GM12878 (cell line): ENCODE measurements around the gene SPINK6. TPM values are rescaled to one million over a fixed set of nuclear protein-coding genes. Genes with fewer than 3 reads are reported as not detected.

Experiments
- ATAC-seq: fragments of 200-7000 bp; cut with Tn5 transposase; 3 replicates; pipeline ENCODE4 v1.9.1; 2020; ENCODE audit warnings: mild to moderate bottlenecking, moderate library complexity
- BruUV-seq: library from RNA; stranded (reverse); fragments of 400-500 nt; replicated peaks from 2 replicates; lab custom pipeline; 2021; lab: Mats Ljungman, UMichigan
- CTCF ChIA-PET: fragments of 300-600 bp; sonication (Branson Sonifier 250); formaldehyde crosslinking; extraction: SDS; loops from one replicate; lab custom pipeline; 2021; ENCODE audit warnings: inconsistent platforms; lab: Yijun Ruan, JAX
- POLR2A ChIA-PET: fragments of 350-600 bp; formaldehyde crosslinking; extraction: SDS; loops from one replicate; lab custom pipeline; 2021; ENCODE audit warnings: inconsistent platforms; lab: Charles Lee
- RAD21 ChIA-PET: fragments of 300-600 bp; sonication (Branson Sonifier 250); formaldehyde crosslinking; loops from one replicate; lab custom pipeline; 2023; ENCODE audit warnings: antibody characterized with exemption; ENCODE audit not compliant: unreplicated experiment; lab: Charles Lee
- SMC1A ChIA-PET: fragments of 300-600 bp; sonication (Branson Sonifier 250); formaldehyde crosslinking; loops from one replicate; lab custom pipeline; 2023; ENCODE audit not compliant: unreplicated experiment, uncharacterized antibody; lab: Charles Lee
- DNase-seq: peaks from one replicate; pipeline ENCODE4 v3.0.0-alpha.2; 2011; ENCODE audit warnings: low read depth, low spot score
- FAIRE-seq: peaks from 3 replicates; lab custom pipeline; 2011; peaks lifted over from hg19 to GRCh38; lab: Jason Lieb, UNC
- H2AFZ ChIP-seq: 2 replicates; pipeline ENCODE4 v1.6.0; 2011; ENCODE audit warnings: low read depth, low read length, control low read depth; ENCODE audit not compliant: control insufficient read depth
- H3K27ac ChIP-seq: 2 replicates; pipeline ENCODE4 v1.5.1; 2011; ENCODE audit warnings: control low read depth; ENCODE audit not compliant: control insufficient read depth, insufficient read depth
- H3K27me3 ChIP-seq, 2 experiments: replicated peaks in 1 of 2; 2 replicates each; pipeline versions ENCODE4 v1.6.0 to v1.6.1; 2011; ENCODE audit warnings: low read length in 1 of 2; ENCODE audit not compliant: control insufficient read depth in 2 of 2, insufficient read depth in 2 of 2
- H3K36me3 ChIP-seq, 2 experiments: 2 replicates each; pipeline ENCODE4 v1.5.1; 2011; ENCODE audit warnings: low read length in 1 of 2; ENCODE audit not compliant: control insufficient read depth in 2 of 2, insufficient read depth in 2 of 2
- H3K4me1 ChIP-seq: 2 replicates; pipeline ENCODE4 v1.6.1; 2011; ENCODE audit warnings: mild to moderate bottlenecking, low read length, moderate library complexity, mixed read lengths; ENCODE audit not compliant: control insufficient read depth, insufficient read depth
- H3K4me2 ChIP-seq: 2 replicates; pipeline ENCODE4 v1.6.0; 2011; ENCODE audit warnings: control low read depth; ENCODE audit not compliant: control insufficient read depth, insufficient read depth
- H3K4me3 ChIP-seq: fragments of 200-600 bp; sonication (generic); 2 replicates; pipeline ENCODE4 v1.5.1; 2016
- H3K79me2 ChIP-seq: 2 replicates; pipeline ENCODE4 v1.6.0; 2011; ENCODE audit warnings: low read length; ENCODE audit not compliant: control insufficient read depth, insufficient read depth
- H3K9ac ChIP-seq: 2 replicates; pipeline ENCODE4 v1.8.0; 2011; ENCODE audit warnings: low read length, control low read depth, mixed read lengths; ENCODE audit not compliant: control insufficient read depth, insufficient read depth
- H3K9me3 ChIP-seq: replicated peaks from 3 replicates; pipeline ENCODE4 v1.5.1; 2011; ENCODE audit warnings: mild to moderate bottlenecking, low read length; ENCODE audit not compliant: control insufficient read depth, insufficient read depth
- H4K20me1 ChIP-seq: 2 replicates; pipeline ENCODE4 v1.6.0; 2011; ENCODE audit not compliant: control insufficient read depth, insufficient read depth
- NR2C2 ChIP-seq: IDR thresholded peaks from 2 replicates; pipeline ENCODE4 v1.6.1; 2011; ENCODE audit warnings: borderline replicate concordance, low read depth; ENCODE audit not compliant: control insufficient read depth, insufficient read length
- RCOR1 ChIP-seq: conservative IDR thresholded peaks from 2 replicates; pipeline ENCODE4 v1.6.1; 2012; ENCODE audit warnings: low read depth, low read length, improper control_type of control experiment
- RFX5 ChIP-seq: IDR thresholded peaks from 2 replicates; pipeline ENCODE4 v1.6.1; 2011; ENCODE audit warnings: low read depth, low read length, improper control_type of control experiment
- SKIL ChIP-seq: fragments of 450-650 bp; IDR thresholded peaks from 2 replicates; pipeline ENCODE4 v1.6.1; 2017; ENCODE audit warnings: mild to moderate bottlenecking, low read depth, inconsistent platforms; ENCODE audit not compliant: poor library complexity, severe bottlenecking
- ZBTB33 ChIP-seq: fragments of 450-650 bp; IDR thresholded peaks from 2 replicates; pipeline ENCODE4 v1.6.1; 2017; ENCODE audit warnings: mild to moderate bottlenecking
- ZNF622 ChIP-seq: fragments of 450-650 bp; IDR thresholded peaks from 2 replicates; pipeline ENCODE4 v1.6.1; 2017; ENCODE audit warnings: mild to moderate bottlenecking, inconsistent platforms
- WGBS: methylation state at CpG from one replicate; pipeline ENCODE4 v1.1.6; 2016; ENCODE audit warnings: low lambda C conversion rate; ENCODE audit not compliant: insufficient replicate concordance, insufficient coverage; ENCODE audit errors: missing lambda C conversion rate; 5-methylcytosine and 5-hydroxymethylcytosine counted together
- in situ Hi-C: fragments of 300-500 bp; cut with MboI; formaldehyde crosslinking; loops from 9 replicates; pipeline ENCODE4 v1.14.3; 2018; ENCODE audit warnings: mixed read lengths
- intact Hi-C: fragments of 100-400 bp; cut with micrococcal nuclease; formaldehyde crosslinking; loops from one replicate; pipeline ENCODE4 v1.14.2; 2022; ENCODE audit not compliant: unreplicated experiment
- polyA plus RNA-seq, 11 experiments: library from polyadenylated mRNA; depleted of rRNA in 4 of 11; unstranded in 6 of 11; stranded (reverse) in 5 of 11; fragments of >200 nt; fragmentation: Nextera tagmentation in 4 of 11; fragmentation: Illumina TruSeq in 1 of 11; extraction: Ambion mirVana in 4 of 11; extraction: Trizol in 1 of 11; gene quantifications; 1 replicate in 1 of 11; 2 replicates in 10 of 11; pipeline versions ENCODE4 v1.2.1 to v1.2.3, GENCODE V29; 2011 to 2016; ENCODE audit warnings: inconsistent platforms in 2 of 11, missing spikeins in 2 of 11, low read depth in 1 of 11
- total RNA-seq, 4 experiments: library from RNA; depleted of rRNA in 3 of 4; stranded (reverse); fragments of >200 nt in 3 of 4; fragmentation: Illumina TruSeq in 1 of 4; extraction: Trizol in 1 of 4; gene quantifications; 2 replicates each; pipeline versions ENCODE4 v1.2.1 to v1.2.3, GENCODE V29; 2013 to 2021
- TF ChIP-seq, protein P1 (sequence below): IDR thresholded peaks from 2 replicates; pipeline ENCODE4 v1.6.1; 2012; ENCODE audit warnings: improper control_type of control experiment, low read depth, low read length; ENCODE audit not compliant: insufficient replicate concordance

The SPINK6 gene
- total and polyA plus RNA-seq, 10 of the 15 experiments (the other 5 are each of a cell fraction or from before 2014, with no cell fraction given) = not detected

- H4K20me1 ChIP-seq = no peaks in the 10 kb centered on the region
- SMC1A ChIA-PET = interaction anchor here (0.5 kb wide), 1 partner anchor 287 kb away, joined by 3 read pairs; no protein-coding TSS in a partner anchor
- no peak overlapping the region for H3K4me3 ChIP-seq
- intact Hi-C loops (loop anchor here (10.0 kb wide), 1 partner anchor 282 kb away; no protein-coding TSS in a partner anchor), in situ Hi-C loops (no loop called here)
- WGBS = 0% methylated on average over 2 of the region's 2 CpGs
- RAD21 ChIA-PET = no interaction called here
- H3K9me3 ChIP-seq = no peaks in the 10 kb centered on the region
- TF ChIP-seq ZNF622 (no peak), SKIL (no peak), ZBTB33 (no peak), RCOR1 (no peak), RFX5 (no peak), NR2C2 (no peak)
- TF ChIP-seq, protein P1, sequence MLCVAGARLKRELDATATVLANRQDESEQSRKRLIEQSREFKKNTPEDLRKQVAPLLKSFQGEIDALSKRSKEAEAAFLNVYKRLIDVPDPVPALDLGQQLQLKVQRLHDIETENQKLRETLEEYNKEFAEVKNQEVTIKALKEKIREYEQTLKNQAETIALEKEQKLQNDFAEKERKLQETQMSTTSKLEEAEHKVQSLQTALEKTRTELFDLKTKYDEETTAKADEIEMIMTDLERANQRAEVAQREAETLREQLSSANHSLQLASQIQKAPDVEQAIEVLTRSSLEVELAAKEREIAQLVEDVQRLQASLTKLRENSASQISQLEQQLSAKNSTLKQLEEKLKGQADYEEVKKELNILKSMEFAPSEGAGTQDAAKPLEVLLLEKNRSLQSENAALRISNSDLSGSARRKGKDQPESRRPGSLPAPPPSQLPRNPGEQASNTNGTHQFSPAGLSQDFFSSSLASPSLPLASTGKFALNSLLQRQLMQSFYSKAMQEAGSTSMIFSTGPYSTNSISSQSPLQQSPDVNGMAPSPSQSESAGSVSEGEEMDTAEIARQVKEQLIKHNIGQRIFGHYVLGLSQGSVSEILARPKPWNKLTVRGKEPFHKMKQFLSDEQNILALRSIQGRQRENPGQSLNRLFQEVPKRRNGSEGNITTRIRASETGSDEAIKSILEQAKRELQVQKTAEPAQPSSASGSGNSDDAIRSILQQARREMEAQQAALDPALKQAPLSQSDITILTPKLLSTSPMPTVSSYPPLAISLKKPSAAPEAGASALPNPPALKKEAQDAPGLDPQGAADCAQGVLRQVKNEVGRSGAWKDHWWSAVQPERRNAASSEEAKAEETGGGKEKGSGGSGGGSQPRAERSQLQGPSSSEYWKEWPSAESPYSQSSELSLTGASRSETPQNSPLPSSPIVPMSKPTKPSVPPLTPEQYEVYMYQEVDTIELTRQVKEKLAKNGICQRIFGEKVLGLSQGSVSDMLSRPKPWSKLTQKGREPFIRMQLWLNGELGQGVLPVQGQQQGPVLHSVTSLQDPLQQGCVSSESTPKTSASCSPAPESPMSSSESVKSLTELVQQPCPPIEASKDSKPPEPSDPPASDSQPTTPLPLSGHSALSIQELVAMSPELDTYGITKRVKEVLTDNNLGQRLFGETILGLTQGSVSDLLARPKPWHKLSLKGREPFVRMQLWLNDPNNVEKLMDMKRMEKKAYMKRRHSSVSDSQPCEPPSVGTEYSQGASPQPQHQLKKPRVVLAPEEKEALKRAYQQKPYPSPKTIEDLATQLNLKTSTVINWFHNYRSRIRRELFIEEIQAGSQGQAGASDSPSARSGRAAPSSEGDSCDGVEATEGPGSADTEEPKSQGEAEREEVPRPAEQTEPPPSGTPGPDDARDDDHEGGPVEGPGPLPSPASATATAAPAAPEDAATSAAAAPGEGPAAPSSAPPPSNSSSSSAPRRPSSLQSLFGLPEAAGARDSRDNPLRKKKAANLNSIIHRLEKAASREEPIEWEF = no peak
- H2AFZ ChIP-seq = no peak overlapping the region
- CTCF ChIA-PET = no interaction called here
- no peaks in the 10 kb centered on the region for H3K4me1 ChIP-seq
- no peak for ATAC-seq
- DNase-seq = no peak
- H3K79me2 ChIP-seq = no peaks in the 10 kb centered on the region
- H3K36me3 ChIP-seq = no peaks in the 10 kb centered on the region
- BruUV-seq = no TSS peak
- H3K9ac ChIP-seq = no peak overlapping the region
- no peaks in the 10 kb centered on the region for H3K27me3 ChIP-seq
- no peak overlapping the region for H3K4me2 ChIP-seq
- POLR2A ChIA-PET = no interaction called here
- no peak for FAIRE-seq
- no peak overlapping the region for H3K27ac ChIP-seq
These were observed 30.5 kb upstream of the SPINK6 start for GRCh38 chr5:148172377-148172776.
